HG03571 (cell line): ENCODE measurements around the gene LRRC25.

ENCODE experiments used
- ATAC-seq: cut with Tn5 transposase; IDR thresholded peaks from one replicate; pipeline ENCODE4 v1.9.1; 2021; ENCODE audit not compliant: unreplicated experiment

LRRC25 gene

GRCh38 chr19:18435842-18436670, 38.6 kb upstream of the LRRC25 start:
- no peak for ATAC-seq

- no peak for ATAC-seq
Measured at GRCh38 chr19:18435178-18435841, 37.9 kb upstream of the LRRC25 start.

GRCh38 chr19:18434411-18435175, 37.2 kb upstream of the LRRC25 start:
- ATAC-seq, result no peak

- ATAC-seq, result no peak
Measured at GRCh38 chr19:18433735-18434398, 36.4 kb upstream of the LRRC25 start.

- no peak for ATAC-seq
Measured at GRCh38 chr19:18433015-18433691, 35.7 kb upstream of the LRRC25 start.

- ATAC-seq, result no peak
Measured at GRCh38 chr19:18432275-18433014, 35.0 kb upstream of the LRRC25 start.

GRCh38 chr19:18431351-18432197, 34.2 kb upstream of the LRRC25 start:
- no peak for ATAC-seq

GRCh38 chr19:18430417-18431144, 33.2 kb upstream of the LRRC25 start:
- no peak for ATAC-seq

GRCh38 chr19:18429717-18430416, 32.4 kb upstream of the LRRC25 start:
- ATAC-seq, result no peak

GRCh38 chr19:18428787-18429674, 31.6 kb upstream of the LRRC25 start:
- peak; percentile 56 for ATAC-seq

- ATAC-seq, result peak; percentile 3
Measured at GRCh38 chr19:18428173-18428786, 30.9 kb upstream of the LRRC25 start.

GRCh38 chr19:18427743-18428113, 30.3 kb upstream of the LRRC25 start:
- no peak for ATAC-seq

GRCh38 chr19:18427080-18427742, 29.8 kb upstream of the LRRC25 start:
- ATAC-seq, result no peak

GRCh38 chr19:18426416-18426767, 29.0 kb upstream of the LRRC25 start:
- no peak for ATAC-seq

GRCh38 chr19:18425515-18426415, 28.3 kb upstream of the LRRC25 start:
- no peak for ATAC-seq
